ENCODE data around the gene LANCL2. TPM values are rescaled to one million over a fixed set of nuclear protein-coding genes. Genes with fewer than 3 reads are reported as not detected.

Gene LANCL2
- total RNA-seq, 1 donor from 2014 or later = 24.1 TPM

GRCh38 chr7:55343002-55343781, 21.9 kb upstream of the LANCL2 start:
- Mint-ChIP-seq H3K27me3 (ENCODE audit: unreplicated experiment) (peaks cover 5% of the 10 kb centered on the region), H3K9me3 (ENCODE audit: unreplicated experiment) (peaks cover 5% of the 10 kb centered on the region), H3K4me1 (ENCODE audit: low read depth, unreplicated experiment) (no peaks in the 10 kb centered on the region), H3K36me3 (ENCODE audit: unreplicated experiment) (no peaks in the 10 kb centered on the region), H3K27ac (ENCODE audit: unreplicated experiment) (no peak overlapping the region), H3K4me3 (ENCODE audit: unreplicated experiment) (no peak overlapping the region)
- DNase-seq = no peak
- TF ChIP-seq CTCF (IDR thresholded peaks at IDR 0.05; ENCODE audit: partially characterized antibody, unreplicated experiment) = no peak

GRCh38 chr7:55343860-55344606, 21.1 kb upstream of the LANCL2 start:
- Mint-ChIP-seq H3K27me3 (ENCODE audit: unreplicated experiment) (peaks cover 2% of the 10 kb centered on the region), H3K9me3 (ENCODE audit: unreplicated experiment) (peaks cover 5% of the 10 kb centered on the region), H3K4me1 (ENCODE audit: low read depth, unreplicated experiment) (no peaks in the 10 kb centered on the region), H3K4me3 (ENCODE audit: unreplicated experiment) (no peak overlapping the region), H3K27ac (ENCODE audit: unreplicated experiment) (no peak overlapping the region), H3K36me3 (ENCODE audit: unreplicated experiment) (no peaks in the 10 kb centered on the region)
- TF ChIP-seq CTCF (IDR thresholded peaks at IDR 0.05; ENCODE audit: partially characterized antibody, unreplicated experiment) = no peak
- no peak for DNase-seq

- Mint-ChIP-seq H3K27me3 (ENCODE audit: unreplicated experiment) (peaks cover 2% of the 10 kb centered on the region), H3K27ac (ENCODE audit: unreplicated experiment) (no peak overlapping the region), H3K4me3 (ENCODE audit: unreplicated experiment) (no peak overlapping the region), H3K4me1 (ENCODE audit: low read depth, unreplicated experiment) (no peaks in the 10 kb centered on the region), H3K36me3 (ENCODE audit: unreplicated experiment) (no peaks in the 10 kb centered on the region), H3K9me3 (ENCODE audit: unreplicated experiment) (peaks cover 5% of the 10 kb centered on the region)
- TF ChIP-seq CTCF (IDR thresholded peaks at IDR 0.05; ENCODE audit: partially characterized antibody, unreplicated experiment) = no peak
- no peak for DNase-seq
Observed at GRCh38 chr7:55344840-55345239, 20.3 kb upstream of the LANCL2 start.

GRCh38 chr7:55345292-55345691, 19.8 kb upstream of the LANCL2 start:
- Mint-ChIP-seq H3K4me3 (ENCODE audit: unreplicated experiment) (no peak overlapping the region), H3K4me1 (ENCODE audit: low read depth, unreplicated experiment) (no peaks in the 10 kb centered on the region), H3K9me3 (ENCODE audit: unreplicated experiment) (peaks cover 5% of the 10 kb centered on the region), H3K36me3 (ENCODE audit: unreplicated experiment) (no peaks in the 10 kb centered on the region), H3K27ac (ENCODE audit: unreplicated experiment) (no peak overlapping the region), H3K27me3 (ENCODE audit: unreplicated experiment) (peaks cover 2% of the 10 kb centered on the region)
- DNase-seq = no peak
- TF ChIP-seq CTCF (IDR thresholded peaks at IDR 0.05; ENCODE audit: partially characterized antibody, unreplicated experiment) = no peak

GRCh38 chr7:55348502-55348901, 16.6 kb upstream of the LANCL2 start:
- Mint-ChIP-seq H3K27ac (ENCODE audit: unreplicated experiment) (no peak overlapping the region), H3K36me3 (ENCODE audit: unreplicated experiment) (no peaks in the 10 kb centered on the region), H3K9me3 (ENCODE audit: unreplicated experiment) (peaks cover 2% of the 10 kb centered on the region), H3K27me3 (ENCODE audit: unreplicated experiment) (no peaks in the 10 kb centered on the region), H3K4me1 (ENCODE audit: low read depth, unreplicated experiment) (no peaks in the 10 kb centered on the region), H3K4me3 (ENCODE audit: unreplicated experiment) (no peak overlapping the region)
- DNase-seq = no peak
- no peak for TF ChIP-seq CTCF (IDR thresholded peaks at IDR 0.05; ENCODE audit: partially characterized antibody, unreplicated experiment)
